Bronchial epithelial cell (primary cell): ENCODE results near the gene MCF2L2. TPM values are rescaled to one million over a fixed set of nuclear protein-coding genes. Genes with fewer than 3 reads are reported as not detected.

Experiments
- DNase-seq: peaks from one replicate; pipeline ENCODE4 v3.0.0-alpha.2; 2010; ENCODE audit warnings: low read depth
- FAIRE-seq: peaks from 2 replicates; lab custom pipeline; 2011; peaks lifted over from hg19 to GRCh38; lab: Jason Lieb, UNC
- H3K27me3 ChIP-seq: 2 replicates; pipeline ENCODE4 v1.5.1; 2011; ENCODE audit warnings: low read length; ENCODE audit not compliant: control insufficient read depth, insufficient read depth
- H3K36me3 ChIP-seq: 2 replicates; pipeline ENCODE4 v1.5.1; 2011; ENCODE audit warnings: low read length; ENCODE audit not compliant: control insufficient read depth, insufficient read depth
- H3K4me3 ChIP-seq: 2 replicates; pipeline ENCODE4 v1.5.1; 2011; ENCODE audit warnings: mild to moderate bottlenecking, low read depth, low read length, control low read depth
- total RNA-seq: library from RNA; depleted of rRNA; stranded (reverse); fragments of >200 nt; gene quantifications from 2 replicates; pipeline ENCODE4 v1.2.1, GENCODE V29; 2014
- TF ChIP-seq, protein P1 (sequence below): IDR thresholded peaks from 2 replicates; pipeline ENCODE4 v1.5.1; 2011; ENCODE audit warnings: mild to moderate bottlenecking, moderate library complexity, low read length, control low read depth, inconsistent platforms; ENCODE audit not compliant: insufficient read depth, severe bottlenecking

The MCF2L2 gene
- total RNA-seq, 1 donor from 2014 or later = 0.26 TPM

- Histone ChIP-seq H3K27me3 (no peaks in the 10 kb centered on the region), H3K36me3 (no peaks in the 10 kb centered on the region), H3K4me3 (no peak overlapping the region)
- TF ChIP-seq, protein P1, sequence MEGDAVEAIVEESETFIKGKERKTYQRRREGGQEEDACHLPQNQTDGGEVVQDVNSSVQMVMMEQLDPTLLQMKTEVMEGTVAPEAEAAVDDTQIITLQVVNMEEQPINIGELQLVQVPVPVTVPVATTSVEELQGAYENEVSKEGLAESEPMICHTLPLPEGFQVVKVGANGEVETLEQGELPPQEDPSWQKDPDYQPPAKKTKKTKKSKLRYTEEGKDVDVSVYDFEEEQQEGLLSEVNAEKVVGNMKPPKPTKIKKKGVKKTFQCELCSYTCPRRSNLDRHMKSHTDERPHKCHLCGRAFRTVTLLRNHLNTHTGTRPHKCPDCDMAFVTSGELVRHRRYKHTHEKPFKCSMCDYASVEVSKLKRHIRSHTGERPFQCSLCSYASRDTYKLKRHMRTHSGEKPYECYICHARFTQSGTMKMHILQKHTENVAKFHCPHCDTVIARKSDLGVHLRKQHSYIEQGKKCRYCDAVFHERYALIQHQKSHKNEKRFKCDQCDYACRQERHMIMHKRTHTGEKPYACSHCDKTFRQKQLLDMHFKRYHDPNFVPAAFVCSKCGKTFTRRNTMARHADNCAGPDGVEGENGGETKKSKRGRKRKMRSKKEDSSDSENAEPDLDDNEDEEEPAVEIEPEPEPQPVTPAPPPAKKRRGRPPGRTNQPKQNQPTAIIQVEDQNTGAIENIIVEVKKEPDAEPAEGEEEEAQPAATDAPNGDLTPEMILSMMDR = no peak
- DNase-seq = peak; percentile 55
- FAIRE-seq = no peak
These were observed 111.1 kb downstream of the MCF2L2 start for GRCh38 chr3:183317271-183317670.

GRCh38 chr3:183315739-183316138, 112.7 kb downstream of the MCF2L2 start:
- no peaks in the 10 kb centered on the region for H3K27me3 ChIP-seq
- TF ChIP-seq, protein P1 = no peak
- H3K36me3 ChIP-seq = no peaks in the 10 kb centered on the region
- no peak overlapping the region for H3K4me3 ChIP-seq
- no peak for DNase-seq
- FAIRE-seq = no peak

DNA sequence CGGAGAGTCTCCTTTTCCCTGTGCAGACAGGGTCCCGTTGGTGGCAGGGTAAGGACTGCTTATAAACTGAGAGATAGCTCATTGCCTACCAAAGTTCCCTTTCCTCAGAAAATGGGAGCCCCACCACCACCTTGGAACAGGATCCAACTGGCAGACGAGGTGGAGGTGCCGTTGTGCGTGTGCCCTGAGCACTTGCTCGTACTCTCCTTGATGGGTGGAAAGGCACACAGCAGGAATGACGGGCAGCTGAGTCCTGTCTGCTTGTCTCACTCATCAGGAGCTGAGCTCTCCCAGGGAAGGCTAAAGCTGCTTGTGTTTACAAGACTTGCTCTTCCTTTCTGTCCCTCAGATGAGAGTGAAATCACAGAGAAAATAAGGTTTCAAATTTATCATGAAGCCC, 114.7 kb downstream of the MCF2L2 start:
- Histone ChIP-seq H3K36me3 (no peaks in the 10 kb centered on the region), H3K27me3 (no peaks in the 10 kb centered on the region), H3K4me3 (no peak overlapping the region)
- DNase-seq (no peak), FAIRE-seq (no peak)
- TF ChIP-seq, protein P1 = no peak

GRCh38 chr3:183313351-183313750, 115.1 kb downstream of the MCF2L2 start:
- TF ChIP-seq, protein P1 = no peak
- DNase-seq (no peak), FAIRE-seq (no peak)
- no peak overlapping the region for H3K4me3 ChIP-seq
- no peaks in the 10 kb centered on the region for H3K27me3 ChIP-seq
- H3K36me3 ChIP-seq = no peaks in the 10 kb centered on the region

DNA sequence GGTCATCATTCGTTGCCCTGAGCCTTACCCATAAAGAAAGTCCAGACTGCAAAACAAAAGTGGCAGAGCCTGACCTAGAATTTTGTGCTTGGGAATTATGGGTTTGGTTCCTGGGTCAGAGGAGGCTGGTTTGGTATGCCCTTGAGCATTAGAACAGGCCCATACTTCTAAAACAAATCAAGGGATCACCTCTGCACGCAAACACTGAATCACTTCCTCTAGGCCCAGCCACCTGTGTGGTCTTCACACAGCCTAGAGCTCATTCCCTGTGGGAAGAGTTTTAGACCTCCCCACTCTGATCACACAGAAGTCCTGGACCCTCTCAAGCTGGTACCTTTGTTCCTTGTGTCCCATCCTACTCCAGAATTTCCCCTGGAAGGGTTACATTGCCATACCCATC, 116.0 kb downstream of the MCF2L2 start:
- Histone ChIP-seq H3K36me3 (no peaks in the 10 kb centered on the region), H3K27me3 (no peaks in the 10 kb centered on the region), H3K4me3 (no peak overlapping the region)
- peak; percentile 40 for FAIRE-seq
- TF ChIP-seq, protein P1 = no peak
- DNase-seq = peak; percentile 52

DNA sequence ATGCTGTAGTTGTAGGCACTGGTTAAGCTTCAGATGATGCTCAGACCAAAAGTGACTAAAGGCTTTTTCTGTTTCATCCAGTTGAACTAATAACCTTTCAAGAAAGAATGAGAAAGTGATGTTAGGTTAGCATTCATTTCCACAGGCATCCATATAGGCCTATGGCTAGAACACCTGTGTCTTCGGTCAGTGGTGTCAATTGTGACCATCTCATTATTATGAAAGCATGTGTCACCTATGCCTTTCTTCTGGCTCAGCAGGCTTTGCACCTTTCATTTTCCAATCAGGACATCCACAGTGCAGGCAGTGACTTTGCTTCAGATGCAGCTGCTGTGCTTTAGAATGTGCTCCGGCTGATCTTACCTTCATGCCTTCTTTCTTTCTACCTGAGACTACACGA, 117.5 kb downstream of the MCF2L2 start:
- H3K36me3 ChIP-seq = no peaks in the 10 kb centered on the region
- H3K4me3 ChIP-seq = no peak overlapping the region
- TF ChIP-seq, protein P1 = no peak
- DNase-seq (no peak), FAIRE-seq (no peak)
- no peaks in the 10 kb centered on the region for H3K27me3 ChIP-seq
